Breast epithelium (tissue), 4 donors: ENCODE measurements around the gene MEX3A. TPM values are rescaled to one million over a fixed set of nuclear protein-coding genes. Genes with fewer than 3 reads are reported as not detected.
A peak's percentile ranks its signal among the peaks of the same experiment; 100 is the strongest.

Experiments used
- DNase-seq, 2 donors: peaks; one replicate each; pipeline ENCODE4 v3.0.0-alpha.2; 2019; ENCODE audit warnings: low spot score in 2 of 2
- H3K27ac ChIP-seq, 2 donors: fragments of 200-600 bp; sonication (generic) in 1 of 2; one replicate each; pipeline ENCODE4 v1.5.1; 2016 to 2019; ENCODE audit warnings: mild to moderate bottlenecking in 1 of 2
- H3K27me3 ChIP-seq, 2 donors: fragments of 200-600 bp; sonication (generic) in 1 of 2; one replicate each; pipeline versions ENCODE4 v1.5.1 to v1.6.0; 2017 to 2019; ENCODE audit warnings: control low read depth in 1 of 2, mild to moderate bottlenecking in 1 of 2
- H3K36me3 ChIP-seq: fragments of 200-600 bp; one replicate; pipeline ENCODE4 v1.5.1; 2019
- H3K4me1 ChIP-seq, 2 donors: fragments of 200-600 bp; sonication (generic); one replicate each; pipeline ENCODE4 v1.5.1; 2016 to 2019; ENCODE audit warnings: control low read depth in 1 of 2
- H3K4me3 ChIP-seq, 3 donors: fragments of 200-600 bp; sonication (generic); 1 replicate in 2 of 3; 2 replicates in 1 of 3; pipeline ENCODE4 v1.5.1; 2016 to 2019; ENCODE audit warnings: mild to moderate bottlenecking in 3 of 3, moderate library complexity in 2 of 3
- H3K9me3 ChIP-seq, 2 donors: fragments of 200-600 bp; sonication (generic) in 1 of 2; one replicate each; pipeline ENCODE4 v1.5.1; 2016 to 2019; ENCODE audit warnings: control low read depth in 1 of 2
- CTCF ChIP-seq, 3 donors: fragments of 450-650 bp; IDR thresholded peaks; one replicate each; pipeline ENCODE4 v1.5.1; 2016 to 2017; ENCODE audit warnings: antibody characterized with exemption in 3 of 3, mild to moderate bottlenecking in 3 of 3, moderate library complexity in 3 of 3
- POLR2A ChIP-seq: fragments of 450-650 bp; IDR thresholded peaks from one replicate; pipeline ENCODE4 v1.6.1; 2016; ENCODE audit warnings: antibody characterized with exemption, mild to moderate bottlenecking, moderate library complexity
- POLR2AphosphoS5 ChIP-seq, 3 donors: sonication (generic); formaldehyde crosslinking; IDR thresholded peaks; one replicate each; pipeline ENCODE4 v1.6.1; 2017; ENCODE audit warnings: antibody characterized with exemption in 3 of 3
- intact Hi-C: fragments of 100-400 bp; cut with DNase I; formaldehyde crosslinking; loops from one replicate; pipeline ENCODE4 v1.15.1; 2023; ENCODE audit warnings: low total_unique reads
- total RNA-seq, 3 donors: library from RNA; depleted of rRNA; stranded (reverse); fragments of >200 nt; gene quantifications; one replicate each; pipeline ENCODE4 v1.1.0, GENCODE V29; 2016

MEX3A gene
- total RNA-seq, 3 donors from 2014 or later, result 0.32 to 1.3 (median 1.3) TPM

- peak overlapping the region in 2 of 3 donors; percentile 89 to 95 for H3K4me3 ChIP-seq
Observed at GRCh38 chr1:156083800-156084790, 1.8 kb upstream of the MEX3A start.

GRCh38 chr1:156081917-156082308 lies 352 bp downstream of the MEX3A start:
- DNase-seq, result no peak
- Histone ChIP-seq H3K27me3 (no peaks in the 10 kb centered on the region), H3K36me3 (no peaks in the 10 kb centered on the region), H3K4me3 (peak overlapping the region; percentile 89 to 95 (median 93)), H3K4me1 (peaks cover 0 to 5% of the 10 kb centered on the region in 2 donors), H3K27ac (peak overlapping the region; percentile 61 to 79), H3K9me3 (no peaks in the 10 kb centered on the region)
- intact Hi-C loops, result loop anchor here (2.0 to 10.0 kb wide), 2 partner anchors 143 to 211 kb away; no protein-coding TSS in a partner anchor
- TF ChIP-seq POLR2AphosphoS5 (IDR thresholded peaks at IDR 0.05) (no peak), CTCF (IDR thresholded peaks at IDR 0.05) (no peak), POLR2A (no peak)

More at GRCh38 chr1:156083800-156084790, 1.8 kb upstream of the MEX3A start:
- intact Hi-C loops, result loop anchor here (2.0 to 10.0 kb wide), 2 partner anchors 141 to 209 kb away; no protein-coding TSS in a partner anchor
- Histone ChIP-seq H3K4me1 (peaks cover 0 to 5% of the 10 kb centered on the region in 2 donors), H3K36me3 (no peaks in the 10 kb centered on the region), H3K27me3 (no peaks in the 10 kb centered on the region), H3K9me3 (no peaks in the 10 kb centered on the region), H3K27ac (no peak overlapping the region)
- DNase-seq, result no peak
- no peak for TF ChIP-seq CTCF (IDR thresholded peaks at IDR 0.05)
- no peak for TF ChIP-seq POLR2A
- no peak for TF ChIP-seq POLR2AphosphoS5 (IDR thresholded peaks at IDR 0.05)

GRCh38 chr1:156081180-156081916 lies 917 bp downstream of the MEX3A start:
- H3K27ac ChIP-seq, result peak overlapping the region; percentile 48 to 79
- no peaks in the 10 kb centered on the region for H3K27me3 ChIP-seq
- no peaks in the 10 kb centered on the region for H3K36me3 ChIP-seq
- H3K4me3 ChIP-seq, result peak overlapping the region; percentile 89 to 95 (median 93)
- no peak for DNase-seq
- TF ChIP-seq POLR2A (no peak), CTCF (IDR thresholded peaks at IDR 0.05) (no peak), POLR2AphosphoS5 (IDR thresholded peaks at IDR 0.05) (no peak)
- intact Hi-C loops, result loop anchor here (10.0 kb wide), 1 partner anchor 143 kb away; no protein-coding TSS in a partner anchor
- H3K4me1 ChIP-seq, result no peaks in the 10 kb centered on the region
- no peaks in the 10 kb centered on the region for H3K9me3 ChIP-seq

DNA sequence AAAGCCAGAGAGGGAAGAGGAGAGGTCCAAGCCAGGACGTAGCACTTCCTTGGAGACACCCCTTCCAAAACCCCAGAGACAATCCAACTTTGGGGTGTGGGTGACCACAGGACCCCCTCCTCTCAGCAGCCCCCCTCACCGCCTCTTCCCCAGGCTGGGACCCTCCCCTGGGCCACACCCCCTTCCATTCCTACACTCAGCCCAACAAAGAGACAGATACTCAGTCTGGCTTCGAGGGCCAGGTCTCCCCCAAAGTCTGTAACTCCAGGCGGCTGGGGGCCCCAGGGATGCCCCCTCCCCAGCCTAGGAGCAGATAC lies 1.4 kb downstream of the MEX3A start:
- H3K4me1 ChIP-seq, result no peaks in the 10 kb centered on the region
- H3K9me3 ChIP-seq, result no peaks in the 10 kb centered on the region
- H3K27ac ChIP-seq, result peak overlapping the region; percentile 48 to 52
- no peak for TF ChIP-seq CTCF (IDR thresholded peaks at IDR 0.05)
- no peak for TF ChIP-seq POLR2A
- TF ChIP-seq POLR2AphosphoS5 (IDR thresholded peaks at IDR 0.05), result no peak
- H3K4me3 ChIP-seq, result peak overlapping the region in 2 of 3 donors; percentile 89 to 95
- no peak for DNase-seq
- intact Hi-C loops, result loop anchor here (10.0 kb wide), 1 partner anchor 144 kb away; no protein-coding TSS in a partner anchor
- H3K36me3 ChIP-seq, result no peaks in the 10 kb centered on the region
- H3K27me3 ChIP-seq, result no peaks in the 10 kb centered on the region
